ENCODE data around the gene HDHD5.

HDHD5 gene

GRCh38 chr22:17145021-17145680 is 13.9 kb downstream of the HDHD5 start:
- intact Hi-C loops (cut with micrococcal nuclease): no loop called here
- peaks cover 87% of the 10 kb centered on the region for H3K36me3 Mint-ChIP-seq (ENCODE audit: low read depth)
- H3K4me1 Mint-ChIP-seq (ENCODE audit: low read depth): peaks cover 13% of the 10 kb centered on the region
- no peak overlapping the region for H3K27ac Mint-ChIP-seq
- no peaks in the 10 kb centered on the region for H3K9me3 Mint-ChIP-seq
- H3K27me3 Mint-ChIP-seq: no peaks in the 10 kb centered on the region
- no peak overlapping the region for H3K4me3 Mint-ChIP-seq

- Mint-ChIP-seq H3K27ac (no peak overlapping the region), H3K4me3 (no peak overlapping the region), H3K4me1 (ENCODE audit: low read depth) (peaks cover 8% of the 10 kb centered on the region), H3K36me3 (ENCODE audit: low read depth) (peaks cover 95% of the 10 kb centered on the region), H3K27me3 (no peaks in the 10 kb centered on the region), H3K9me3 (no peaks in the 10 kb centered on the region)
- intact Hi-C loops (cut with micrococcal nuclease): no loop called here
These were observed 15.3 kb downstream of the HDHD5 start for GRCh38 chr22:17143826-17144225.

GRCh38 chr22:17143101-17143500 is 16.0 kb downstream of the HDHD5 start:
- H3K4me1 Mint-ChIP-seq (ENCODE audit: low read depth): peaks cover 8% of the 10 kb centered on the region
- no peak overlapping the region for H3K27ac Mint-ChIP-seq
- H3K36me3 Mint-ChIP-seq (ENCODE audit: low read depth): peaks cover 95% of the 10 kb centered on the region

GRCh38 chr22:17140826-17141766 is 18.0 kb downstream of the HDHD5 start:
- intact Hi-C loops (cut with micrococcal nuclease): no loop called here
- Mint-ChIP-seq H3K9me3 (no peaks in the 10 kb centered on the region), H3K4me1 (ENCODE audit: low read depth) (peaks cover 15% of the 10 kb centered on the region), H3K27me3 (no peaks in the 10 kb centered on the region), H3K36me3 (ENCODE audit: low read depth) (peaks cover 96% of the 10 kb centered on the region), H3K4me3 (no peak overlapping the region), H3K27ac (peak overlapping the region; percentile 28)

More at GRCh38 chr22:17143101-17143500, 16.0 kb downstream of the HDHD5 start:
- no peaks in the 10 kb centered on the region for H3K9me3 Mint-ChIP-seq
- intact Hi-C loops (cut with micrococcal nuclease): no loop called here
- H3K4me3 Mint-ChIP-seq: no peak overlapping the region
- no peaks in the 10 kb centered on the region for H3K27me3 Mint-ChIP-seq

DNA sequence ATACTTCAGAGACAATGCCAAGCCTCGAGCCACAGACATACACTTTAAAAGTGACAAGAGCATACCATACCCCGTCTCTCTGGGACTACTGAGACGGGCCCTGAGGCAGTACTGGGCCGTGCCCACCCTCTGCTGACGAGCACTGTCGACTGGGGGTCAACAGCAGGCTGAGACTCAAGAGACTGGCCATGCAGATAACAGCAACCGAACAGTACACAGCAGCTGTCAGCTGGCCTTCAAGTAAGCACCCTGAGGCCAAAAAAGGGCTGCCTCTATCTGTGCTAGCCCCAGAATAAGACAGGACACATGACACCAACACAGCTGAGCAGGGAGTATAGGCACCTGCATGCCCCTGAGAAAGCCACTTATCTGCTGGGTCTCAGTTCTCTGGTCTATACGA is 19.1 kb downstream of the HDHD5 start:
- Mint-ChIP-seq H3K9me3 (no peaks in the 10 kb centered on the region), H3K27me3 (no peaks in the 10 kb centered on the region), H3K4me3 (no peak overlapping the region), H3K36me3 (ENCODE audit: low read depth) (peaks cover 94% of the 10 kb centered on the region), H3K27ac (no peak overlapping the region), H3K4me1 (ENCODE audit: low read depth) (peaks cover 15% of the 10 kb centered on the region)
- intact Hi-C loops (cut with micrococcal nuclease): no loop called here

GRCh38 chr22:17138513-17138912 is 20.6 kb downstream of the HDHD5 start:
- Mint-ChIP-seq H3K4me1 (ENCODE audit: low read depth) (peaks cover 15% of the 10 kb centered on the region), H3K27me3 (no peaks in the 10 kb centered on the region), H3K4me3 (no peak overlapping the region), H3K27ac (no peak overlapping the region), H3K9me3 (no peaks in the 10 kb centered on the region), H3K36me3 (ENCODE audit: low read depth) (peaks cover 83% of the 10 kb centered on the region)
- intact Hi-C loops (cut with micrococcal nuclease): no loop called here

- Mint-ChIP-seq H3K27me3 (no peaks in the 10 kb centered on the region), H3K27ac (no peak overlapping the region), H3K36me3 (ENCODE audit: low read depth) (peaks cover 77% of the 10 kb centered on the region), H3K9me3 (no peaks in the 10 kb centered on the region), H3K4me1 (ENCODE audit: low read depth) (peaks cover 15% of the 10 kb centered on the region), H3K4me3 (no peak overlapping the region)
- intact Hi-C loops (cut with micrococcal nuclease): no loop called here
These were observed 21.1 kb downstream of the HDHD5 start for GRCh38 chr22:17137861-17138425.

- Mint-ChIP-seq H3K9me3 (no peaks in the 10 kb centered on the region), H3K27me3 (no peaks in the 10 kb centered on the region), H3K4me1 (ENCODE audit: low read depth) (peaks cover 15% of the 10 kb centered on the region), H3K36me3 (ENCODE audit: low read depth) (peaks cover 70% of the 10 kb centered on the region), H3K4me3 (no peak overlapping the region), H3K27ac (no peak overlapping the region)
- intact Hi-C loops (cut with micrococcal nuclease): no loop called here
These were observed 21.9 kb downstream of the HDHD5 start for GRCh38 chr22:17137170-17137569.

GRCh38 chr22:17135153-17135760 is 23.8 kb downstream of the HDHD5 start:
- Mint-ChIP-seq H3K27me3 (no peaks in the 10 kb centered on the region), H3K36me3 (ENCODE audit: low read depth) (peaks cover 50% of the 10 kb centered on the region), H3K9me3 (no peaks in the 10 kb centered on the region), H3K4me3 (no peak overlapping the region), H3K27ac (no peak overlapping the region), H3K4me1 (ENCODE audit: low read depth) (peaks cover 16% of the 10 kb centered on the region)
- intact Hi-C loops (cut with micrococcal nuclease): no loop called here

DNA sequence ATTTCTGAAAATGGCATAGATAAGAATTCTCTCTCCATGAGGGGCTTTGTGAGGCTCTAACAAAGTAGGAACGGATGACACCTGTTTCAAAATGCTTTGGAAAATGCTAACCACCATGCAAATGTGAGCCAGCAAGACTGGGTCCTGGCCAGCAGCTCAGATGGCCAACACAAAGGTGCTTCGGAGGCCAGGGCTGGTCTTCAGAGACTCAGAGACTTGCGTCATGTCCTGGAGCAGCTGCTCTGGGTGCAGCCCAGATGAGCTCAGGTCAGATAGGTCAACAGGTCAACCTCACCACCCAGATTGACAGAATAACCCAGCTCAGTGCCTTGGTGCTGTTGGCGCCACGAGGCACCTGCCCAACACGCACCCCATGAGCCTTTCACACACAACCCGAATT is 25.9 kb downstream of the HDHD5 start:
- H3K4me3 Mint-ChIP-seq: no peak overlapping the region
- H3K4me1 Mint-ChIP-seq (ENCODE audit: low read depth): peaks cover 20% of the 10 kb centered on the region
- H3K27me3 Mint-ChIP-seq: no peaks in the 10 kb centered on the region
- peaks cover 29% of the 10 kb centered on the region for H3K36me3 Mint-ChIP-seq (ENCODE audit: low read depth)
- H3K9me3 Mint-ChIP-seq: no peaks in the 10 kb centered on the region
- intact Hi-C loops (cut with micrococcal nuclease): no loop called here
- H3K27ac Mint-ChIP-seq: no peak overlapping the region

GRCh38 chr22:17132112-17132511 is 27.0 kb downstream of the HDHD5 start:
- H3K27me3 Mint-ChIP-seq: no peaks in the 10 kb centered on the region
- H3K4me3 Mint-ChIP-seq: no peak overlapping the region
- no peaks in the 10 kb centered on the region for H3K9me3 Mint-ChIP-seq
- peaks cover 19% of the 10 kb centered on the region for H3K36me3 Mint-ChIP-seq (ENCODE audit: low read depth)
- H3K4me1 Mint-ChIP-seq (ENCODE audit: low read depth): peaks cover 18% of the 10 kb centered on the region
- intact Hi-C loops (cut with micrococcal nuclease): no loop called here
- no peak overlapping the region for H3K27ac Mint-ChIP-seq

DNA sequence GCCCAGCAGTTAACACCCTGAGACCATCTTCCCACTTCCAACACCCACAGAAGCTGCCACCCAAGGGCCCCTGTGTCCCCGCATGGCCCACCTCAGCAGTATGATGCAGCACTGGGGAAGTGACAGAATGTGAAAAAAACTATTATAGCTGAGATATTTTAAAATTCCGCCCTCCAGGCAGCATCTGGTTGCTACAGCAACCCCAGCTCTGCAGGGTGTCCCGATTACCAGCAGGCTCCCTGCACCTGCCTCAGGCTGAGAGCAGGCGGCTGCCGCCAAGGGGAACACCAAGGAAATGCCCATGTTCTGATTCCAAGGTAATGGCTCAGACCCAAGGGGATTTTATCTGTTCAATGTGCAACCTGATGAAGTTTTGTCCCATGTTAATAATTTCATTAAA is 27.4 kb downstream of the HDHD5 start:
- Mint-ChIP-seq H3K9me3 (no peaks in the 10 kb centered on the region), H3K27me3 (no peaks in the 10 kb centered on the region), H3K4me3 (no peak overlapping the region), H3K36me3 (ENCODE audit: low read depth) (peaks cover 15% of the 10 kb centered on the region), H3K27ac (no peak overlapping the region), H3K4me1 (ENCODE audit: low read depth) (peaks cover 14% of the 10 kb centered on the region)
- intact Hi-C loops (cut with micrococcal nuclease): no loop called here

- H3K36me3 Mint-ChIP-seq (ENCODE audit: low read depth): peaks cover 6% of the 10 kb centered on the region
- no peaks in the 10 kb centered on the region for H3K27me3 Mint-ChIP-seq
- intact Hi-C loops (cut with micrococcal nuclease): no loop called here
- no peak overlapping the region for H3K4me3 Mint-ChIP-seq
- no peak overlapping the region for H3K27ac Mint-ChIP-seq
- H3K4me1 Mint-ChIP-seq (ENCODE audit: low read depth): peaks cover 13% of the 10 kb centered on the region
- H3K9me3 Mint-ChIP-seq: no peaks in the 10 kb centered on the region
These were observed 28.9 kb downstream of the HDHD5 start for GRCh38 chr22:17130199-17130598.
